ENCODE results near the gene RBP5. TPM values are rescaled to one million over a fixed set of nuclear protein-coding genes. Genes with fewer than 3 reads are reported as not detected.

Gene RBP5
- polyA plus RNA-seq: 1 to 10 TPM in 1 of 2 donors, under 1 TPM in 1; 0.65 to 2.2 TPM

DNA sequence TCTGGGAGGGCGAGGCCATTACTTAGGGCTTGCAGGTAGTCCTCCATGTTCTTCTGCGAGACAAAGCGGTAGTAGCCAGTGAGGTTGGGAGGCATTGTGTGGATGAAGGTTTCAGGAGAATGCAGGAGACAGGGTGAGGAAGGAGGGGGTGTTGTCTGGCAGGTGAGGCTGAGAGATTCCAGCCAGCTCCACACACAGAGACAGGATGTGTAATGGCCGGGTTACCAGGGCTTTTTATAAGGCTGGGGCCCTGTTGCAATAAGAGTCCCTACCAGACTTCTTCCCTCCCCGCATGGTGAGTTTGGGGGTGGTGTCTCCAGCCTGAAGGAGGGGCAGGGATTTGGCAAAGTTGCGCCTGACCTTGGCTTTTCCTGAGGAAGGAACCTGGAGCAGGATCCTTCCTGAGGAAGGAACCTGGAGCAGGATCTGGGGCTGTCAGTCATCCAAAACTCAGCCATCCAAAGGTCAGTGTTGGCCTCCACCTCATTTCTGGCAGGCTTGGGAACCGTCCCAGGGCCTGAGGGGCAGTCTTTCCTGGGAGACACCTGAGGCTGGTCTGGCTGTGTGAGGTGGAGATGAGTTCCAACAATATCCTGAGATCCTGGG lies at the start of gene RBP5:
Gene RBP5, minus strand, starts transcription at position 209 of the 606 bp plus-strand sequence. Its CDS starts 114 bp downstream, at position 95.
- Histone ChIP-seq H3K4me3 (ENCODE audit: low read depth in 1 of 2, low read length in 2 of 2) (peak within 1 kb of the TSS; percentile 46 to 62), H3K27me3 (ENCODE audit: control insufficient read depth in 1 of 2, insufficient read depth in 2 of 2, low read length in 2 of 2) (no peaks in the 10 kb centered on the region), H3K36me3 (ENCODE audit: control insufficient read depth in 2 of 2, insufficient read depth in 2 of 2, low read length in 1 of 2) (peaks cover 0 to 1% of the 10 kb centered on the region in 2 donors), H3K4me1 (ENCODE audit: control insufficient read depth in 2 of 2, insufficient read depth in 2 of 2, low read length in 1 of 2) (peaks cover 0 to 6% of the 10 kb centered on the region in 2 donors), H3K27ac (ENCODE audit: low read depth in 2 of 2, low read length in 1 of 2) (peak within 1 kb of the TSS; percentile 28 to 70), H3K9me3 (ENCODE audit: control insufficient read depth in 2 of 2, insufficient read depth in 1 of 2, low read depth in 1 of 2, low read length in 1 of 2) (no peaks in the 10 kb centered on the region)
- WGBS, 2 donors: 60 to 64% methylated on average over 7 of the region's 7 CpGs

DNA sequence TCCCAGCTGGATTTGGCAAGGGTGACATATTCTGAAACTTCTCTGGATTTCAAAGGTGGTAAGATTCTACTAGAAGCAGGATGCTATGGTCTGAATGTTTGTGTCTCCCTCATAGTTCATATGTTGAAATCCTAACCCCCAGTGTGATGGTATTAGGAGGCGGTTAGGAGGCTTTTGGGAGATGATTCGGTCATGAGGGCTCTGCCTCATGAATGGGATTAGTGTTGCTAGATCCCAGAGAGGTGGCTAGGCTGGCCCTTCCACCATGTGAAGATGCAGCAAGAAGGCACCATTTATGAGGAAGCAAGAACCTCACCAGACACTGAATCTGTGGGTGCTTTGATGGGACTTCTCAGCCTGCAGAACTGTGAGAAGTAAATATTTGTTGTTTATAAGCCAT lies 49.8 kb upstream of the RBP5 start:
- Histone ChIP-seq H3K36me3 (ENCODE audit: control insufficient read depth in 2 of 2, insufficient read depth in 2 of 2, low read length in 1 of 2) (no peaks in the 10 kb centered on the region), H3K4me1 (ENCODE audit: control insufficient read depth in 2 of 2, insufficient read depth in 2 of 2, low read length in 1 of 2) (no peaks in the 10 kb centered on the region), H3K27me3 (ENCODE audit: control insufficient read depth in 1 of 2, insufficient read depth in 2 of 2, low read length in 2 of 2) (peaks cover 3% of the 10 kb centered on the region in 2 donors), H3K9me3 (ENCODE audit: control insufficient read depth in 2 of 2, insufficient read depth in 1 of 2, low read depth in 1 of 2, low read length in 1 of 2) (no peaks in the 10 kb centered on the region), H3K4me3 (ENCODE audit: low read depth in 1 of 2, low read length in 2 of 2) (no peak overlapping the region), H3K27ac (ENCODE audit: low read depth in 2 of 2, low read length in 1 of 2) (no peak overlapping the region)
- WGBS, 2 donors: 90 to 92% methylated on average over 2 of the region's 2 CpGs

DNA sequence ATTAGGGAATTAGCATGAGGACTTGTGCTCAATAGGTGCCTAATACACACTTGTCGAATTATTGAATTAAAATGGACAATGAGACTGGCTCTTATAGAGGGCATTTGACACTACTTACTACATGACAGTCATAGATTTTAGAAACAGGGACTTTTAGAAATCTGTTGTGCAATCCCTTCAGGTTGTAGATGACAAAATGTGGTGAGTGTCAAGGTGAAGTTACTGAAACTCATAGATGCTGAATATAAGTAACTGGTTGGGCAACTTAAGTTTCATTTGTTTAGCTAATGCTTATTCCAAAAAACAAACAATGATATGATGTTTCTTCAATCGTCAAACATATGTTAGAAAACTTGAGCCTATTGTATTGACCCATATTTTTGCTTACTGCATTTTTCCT lies 47.9 kb upstream of the RBP5 start:
- Histone ChIP-seq H3K36me3 (ENCODE audit: control insufficient read depth in 2 of 2, insufficient read depth in 2 of 2, low read length in 1 of 2) (no peaks in the 10 kb centered on the region), H3K27ac (ENCODE audit: low read depth in 2 of 2, low read length in 1 of 2) (no peak overlapping the region), H3K27me3 (ENCODE audit: control insufficient read depth in 1 of 2, insufficient read depth in 2 of 2, low read length in 2 of 2) (peaks cover 3% of the 10 kb centered on the region in 2 donors), H3K4me3 (ENCODE audit: low read depth in 1 of 2, low read length in 2 of 2) (no peak overlapping the region), H3K4me1 (ENCODE audit: control insufficient read depth in 2 of 2, insufficient read depth in 2 of 2, low read length in 1 of 2) (no peaks in the 10 kb centered on the region), H3K9me3 (ENCODE audit: control insufficient read depth in 2 of 2, insufficient read depth in 1 of 2, low read depth in 1 of 2, low read length in 1 of 2) (no peaks in the 10 kb centered on the region)
- 45 to 58% methylated on average over 2 of the region's 2 CpGs for WGBS, 2 donors

- H3K4me3 ChIP-seq (ENCODE audit: low read depth in 1 of 2, low read length in 2 of 2): no peak overlapping the region
- H3K27me3 ChIP-seq (ENCODE audit: control insufficient read depth in 1 of 2, insufficient read depth in 2 of 2, low read length in 2 of 2): peaks cover 3 to 5% of the 10 kb centered on the region in 2 donors
- H3K27ac ChIP-seq (ENCODE audit: low read depth in 2 of 2, low read length in 1 of 2): no peak overlapping the region
- H3K9me3 ChIP-seq (ENCODE audit: control insufficient read depth in 2 of 2, insufficient read depth in 1 of 2, low read depth in 1 of 2, low read length in 1 of 2): no peaks in the 10 kb centered on the region
- no peaks in the 10 kb centered on the region for H3K36me3 ChIP-seq (ENCODE audit: control insufficient read depth in 2 of 2, insufficient read depth in 2 of 2, low read length in 1 of 2)
- H3K4me1 ChIP-seq (ENCODE audit: control insufficient read depth in 2 of 2, insufficient read depth in 2 of 2, low read length in 1 of 2): no peaks in the 10 kb centered on the region
Observed at GRCh38 chr12:7175493-7175892, 46.8 kb upstream of the RBP5 start.

GRCh38 chr12:7171854-7172253 lies 43.2 kb upstream of the RBP5 start:
- 64 to 71% methylated on average over 1 of the region's 1 CpG for WGBS, 2 donors
- H3K36me3 ChIP-seq (ENCODE audit: control insufficient read depth in 2 of 2, insufficient read depth in 2 of 2, low read length in 1 of 2): no peaks in the 10 kb centered on the region
- H3K4me3 ChIP-seq (ENCODE audit: low read depth in 1 of 2, low read length in 2 of 2): no peak overlapping the region
- H3K27ac ChIP-seq (ENCODE audit: low read depth in 2 of 2, low read length in 1 of 2): no peak overlapping the region
- peaks cover 2 to 5% of the 10 kb centered on the region in 2 donors for H3K27me3 ChIP-seq (ENCODE audit: control insufficient read depth in 1 of 2, insufficient read depth in 2 of 2, low read length in 2 of 2)
- peaks cover 0 to 6% of the 10 kb centered on the region in 2 donors for H3K9me3 ChIP-seq (ENCODE audit: control insufficient read depth in 2 of 2, insufficient read depth in 1 of 2, low read depth in 1 of 2, low read length in 1 of 2)
- no peaks in the 10 kb centered on the region for H3K4me1 ChIP-seq (ENCODE audit: control insufficient read depth in 2 of 2, insufficient read depth in 2 of 2, low read length in 1 of 2)

DNA sequence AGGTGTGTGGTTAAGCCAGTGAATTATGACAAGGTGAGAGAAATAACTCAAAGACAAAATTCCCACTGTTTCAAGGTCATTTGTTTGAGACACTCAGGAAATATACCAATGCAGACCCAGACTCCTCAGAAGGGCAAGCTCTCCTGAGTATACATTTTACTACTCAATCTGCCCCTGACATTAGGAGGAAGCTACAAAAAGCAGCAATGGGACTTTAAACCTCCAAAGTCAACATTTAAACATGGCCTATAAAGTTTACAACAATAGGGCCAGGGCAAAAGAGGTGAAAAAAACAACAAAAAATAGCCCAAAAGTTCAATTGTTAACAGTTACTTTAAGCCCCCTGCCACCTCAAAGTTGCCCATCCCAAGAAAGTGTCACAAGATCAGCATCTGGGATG lies 41.3 kb upstream of the RBP5 start:
- Histone ChIP-seq H3K36me3 (ENCODE audit: control insufficient read depth in 2 of 2, insufficient read depth in 2 of 2, low read length in 1 of 2) (no peaks in the 10 kb centered on the region), H3K4me3 (ENCODE audit: low read depth in 1 of 2, low read length in 2 of 2) (no peak overlapping the region), H3K27me3 (ENCODE audit: control insufficient read depth in 1 of 2, insufficient read depth in 2 of 2, low read length in 2 of 2) (peaks cover 2 to 5% of the 10 kb centered on the region in 2 donors), H3K4me1 (ENCODE audit: control insufficient read depth in 2 of 2, insufficient read depth in 2 of 2, low read length in 1 of 2) (no peaks in the 10 kb centered on the region), H3K27ac (ENCODE audit: low read depth in 2 of 2, low read length in 1 of 2) (no peak overlapping the region), H3K9me3 (ENCODE audit: control insufficient read depth in 2 of 2, insufficient read depth in 1 of 2, low read depth in 1 of 2, low read length in 1 of 2) (peaks cover 0 to 6% of the 10 kb centered on the region in 2 donors)

- no peak overlapping the region for H3K27ac ChIP-seq (ENCODE audit: low read depth in 2 of 2, low read length in 1 of 2)
- peaks cover 0 to 3% of the 10 kb centered on the region in 2 donors for H3K36me3 ChIP-seq (ENCODE audit: control insufficient read depth in 2 of 2, insufficient read depth in 2 of 2, low read length in 1 of 2)
- no peak overlapping the region for H3K4me3 ChIP-seq (ENCODE audit: low read depth in 1 of 2, low read length in 2 of 2)
- H3K4me1 ChIP-seq (ENCODE audit: control insufficient read depth in 2 of 2, insufficient read depth in 2 of 2, low read length in 1 of 2): no peaks in the 10 kb centered on the region
- WGBS, 2 donors: 2 to 6% methylated on average over 19 of the region's 19 CpGs
- H3K27me3 ChIP-seq (ENCODE audit: control insufficient read depth in 1 of 2, insufficient read depth in 2 of 2, low read length in 2 of 2): no peaks in the 10 kb centered on the region
- no peaks in the 10 kb centered on the region for H3K9me3 ChIP-seq (ENCODE audit: control insufficient read depth in 2 of 2, insufficient read depth in 1 of 2, low read depth in 1 of 2, low read length in 1 of 2)
Observed at GRCh38 chr12:7162691-7163114, 34.0 kb upstream of the RBP5 start.

- Histone ChIP-seq H3K27ac (ENCODE audit: low read depth in 2 of 2, low read length in 1 of 2) (no peak overlapping the region), H3K36me3 (ENCODE audit: control insufficient read depth in 2 of 2, insufficient read depth in 2 of 2, low read length in 1 of 2) (peaks cover 0 to 3% of the 10 kb centered on the region in 2 donors), H3K4me3 (ENCODE audit: low read depth in 1 of 2, low read length in 2 of 2) (no peak overlapping the region), H3K4me1 (ENCODE audit: control insufficient read depth in 2 of 2, insufficient read depth in 2 of 2, low read length in 1 of 2) (peaks cover 0 to 5% of the 10 kb centered on the region in 2 donors), H3K27me3 (ENCODE audit: control insufficient read depth in 1 of 2, insufficient read depth in 2 of 2, low read length in 2 of 2) (no peaks in the 10 kb centered on the region), H3K9me3 (ENCODE audit: control insufficient read depth in 2 of 2, insufficient read depth in 1 of 2, low read depth in 1 of 2, low read length in 1 of 2) (no peaks in the 10 kb centered on the region)
- WGBS, 2 donors: 80 to 86% methylated on average over 5 of the region's 5 CpGs
Observed at GRCh38 chr12:7161811-7162210, 33.1 kb upstream of the RBP5 start.

- H3K27me3 ChIP-seq (ENCODE audit: control insufficient read depth in 1 of 2, insufficient read depth in 2 of 2, low read length in 2 of 2): no peaks in the 10 kb centered on the region
- H3K27ac ChIP-seq (ENCODE audit: low read depth in 2 of 2, low read length in 1 of 2): no peak overlapping the region
- no peaks in the 10 kb centered on the region for H3K9me3 ChIP-seq (ENCODE audit: control insufficient read depth in 2 of 2, insufficient read depth in 1 of 2, low read depth in 1 of 2, low read length in 1 of 2)
- 86 to 93% methylated on average over 4 of the region's 4 CpGs for WGBS, 2 donors
- peaks cover 1 to 9% of the 10 kb centered on the region in 2 donors for H3K4me1 ChIP-seq (ENCODE audit: control insufficient read depth in 2 of 2, insufficient read depth in 2 of 2, low read length in 1 of 2)
- H3K4me3 ChIP-seq (ENCODE audit: low read depth in 1 of 2, low read length in 2 of 2): no peak overlapping the region
- H3K36me3 ChIP-seq (ENCODE audit: control insufficient read depth in 2 of 2, insufficient read depth in 2 of 2, low read length in 1 of 2): peaks cover 2 to 3% of the 10 kb centered on the region in 2 donors
Observed at GRCh38 chr12:7161327-7161726, 32.6 kb upstream of the RBP5 start.

DNA sequence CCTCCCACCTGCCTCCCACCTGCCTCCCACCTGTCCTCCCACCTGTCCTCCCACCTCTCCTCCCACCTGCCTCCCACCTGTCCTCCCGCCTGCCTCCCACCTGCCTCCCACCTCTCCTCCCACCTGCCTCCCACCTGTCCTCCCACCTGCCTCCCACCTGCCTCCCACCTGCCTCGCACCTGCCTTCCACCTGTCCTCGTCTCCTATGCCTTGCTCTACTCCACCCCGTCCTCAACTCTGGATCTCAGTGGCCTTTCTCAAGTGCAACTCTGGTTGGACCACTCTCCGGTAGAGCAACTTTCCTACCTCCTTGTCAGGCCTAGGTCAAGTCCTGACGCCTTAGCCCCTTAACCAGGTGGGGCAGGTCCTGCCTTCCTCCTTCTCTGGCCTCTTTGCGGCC lies 31.5 kb upstream of the RBP5 start:
- Histone ChIP-seq H3K4me3 (ENCODE audit: low read depth in 1 of 2, low read length in 2 of 2) (no peak overlapping the region), H3K9me3 (ENCODE audit: control insufficient read depth in 2 of 2, insufficient read depth in 1 of 2, low read depth in 1 of 2, low read length in 1 of 2) (no peaks in the 10 kb centered on the region), H3K27me3 (ENCODE audit: control insufficient read depth in 1 of 2, insufficient read depth in 2 of 2, low read length in 2 of 2) (no peaks in the 10 kb centered on the region), H3K36me3 (ENCODE audit: control insufficient read depth in 2 of 2, insufficient read depth in 2 of 2, low read length in 1 of 2) (peaks cover 2 to 3% of the 10 kb centered on the region in 2 donors), H3K4me1 (ENCODE audit: control insufficient read depth in 2 of 2, insufficient read depth in 2 of 2, low read length in 1 of 2) (peaks cover 6 to 20% of the 10 kb centered on the region in 2 donors), H3K27ac (ENCODE audit: low read depth in 2 of 2, low read length in 1 of 2) (no peak overlapping the region)
- 76 to 84% methylated on average over 6 to 7 of the region's 7 CpGs for WGBS, 2 donors
